Subcutaneous abdominal adipose tissue (tissue), 5 donors: ENCODE measurements around the gene PTK6.
"Not testable (repeated sequence)": the region's sequence is repeated elsewhere in the genome, so short reads cannot be mapped to it uniquely, and the experiment has no call there.

Experiments used
- H3K27ac ChIP-seq: one replicate; pipeline ENCODE4 v1.7.0; 2013; ENCODE audit warnings: low read depth, mild to moderate bottlenecking, inconsistent platforms, low read length, moderate library complexity
- H3K27me3 ChIP-seq, 5 donors: one replicate each; pipeline ENCODE4 v1.7.0; 2013; ENCODE audit warnings: low read length in 5 of 5, inconsistent platforms in 1 of 5; ENCODE audit not compliant: control insufficient read depth in 5 of 5, insufficient read depth in 4 of 5
- H3K36me3 ChIP-seq, 5 donors: one replicate each; pipeline ENCODE4 v1.7.0; 2013; ENCODE audit warnings: low read length in 5 of 5; ENCODE audit not compliant: control insufficient read depth in 5 of 5, insufficient read depth in 5 of 5
- H3K4me1 ChIP-seq, 5 donors: one replicate each; pipeline ENCODE4 v1.7.0; 2013; ENCODE audit warnings: low read length in 5 of 5, mild to moderate bottlenecking in 3 of 5, moderate library complexity in 1 of 5; ENCODE audit not compliant: control insufficient read depth in 5 of 5, insufficient read depth in 5 of 5
- H3K4me3 ChIP-seq, 5 donors: one replicate each; pipeline ENCODE4 v1.7.0; 2013; ENCODE audit warnings: low read length in 5 of 5, low read depth in 1 of 5
- H3K9ac ChIP-seq, 5 donors: one replicate each; pipeline ENCODE4 v1.7.0; 2013; ENCODE audit warnings: low read length in 5 of 5, mild to moderate bottlenecking in 4 of 5, moderate library complexity in 3 of 5
- H3K9me3 ChIP-seq, 5 donors: one replicate each; pipeline ENCODE4 v1.7.0; 2013; ENCODE audit warnings: low read length in 5 of 5; ENCODE audit not compliant: control insufficient read depth in 5 of 5
- donor health status: healthy.
- donor health status: healthy.
- donor health status: healthy.
- donor health status: healthy.
- donor health status: healthy.

PTK6 gene

GRCh38 chr20:63563225-63563935, 26.2 kb upstream of the PTK6 start:
- H3K9ac ChIP-seq: no peak overlapping the region
- peaks cover 0 to 89% (median 57%) of the 10 kb centered on the region in 5 donors for H3K36me3 ChIP-seq

DNA sequence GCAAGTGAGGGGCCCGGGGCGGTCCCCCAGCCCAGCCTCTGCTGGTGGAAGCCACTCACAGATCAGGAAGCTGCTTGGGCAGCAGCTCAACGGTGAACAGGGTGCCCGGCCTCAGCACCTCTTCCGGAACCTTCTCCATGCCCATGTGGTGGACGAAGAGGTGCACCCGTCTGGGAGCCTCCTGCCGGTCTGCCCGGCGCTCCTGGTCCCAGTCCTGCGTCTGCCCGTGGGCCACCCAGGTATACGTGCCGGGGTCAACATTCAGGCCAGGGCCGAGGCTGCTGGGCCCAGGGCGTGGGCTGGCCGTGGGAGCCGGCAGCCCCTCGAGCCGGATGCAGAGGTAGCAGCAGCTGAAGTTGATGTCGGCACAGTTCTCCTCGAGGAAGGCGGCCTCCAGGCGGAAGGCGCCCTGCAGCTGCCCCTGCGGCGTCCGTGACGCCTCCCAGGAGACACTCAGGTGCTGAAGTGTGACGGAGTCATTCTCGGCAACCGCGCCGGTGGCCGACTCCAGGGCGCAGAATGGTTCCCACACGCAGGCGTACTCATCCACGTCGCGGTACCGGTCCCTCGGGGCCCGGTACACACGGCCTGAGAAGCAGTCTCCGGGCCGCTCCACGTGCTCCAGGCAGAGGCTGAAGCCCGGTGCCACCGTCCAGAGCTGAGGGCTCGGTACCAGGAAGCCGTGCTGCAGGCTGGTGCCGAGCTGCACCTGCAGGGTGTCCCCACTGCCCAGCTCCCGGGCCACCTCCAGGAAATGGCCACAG, 25.5 kb upstream of the PTK6 start:
- Histone ChIP-seq H3K27me3 (peaks cover 0 to 3% (median 0%) of the 10 kb centered on the region in 5 donors), H3K27ac (no peak overlapping the region), H3K9ac (no peak overlapping the region), H3K9me3 (no peaks in the 10 kb centered on the region), H3K36me3 (peaks cover 0 to 85% (median 57%) of the 10 kb centered on the region in 5 donors), H3K4me3 (no peak overlapping the region), H3K4me1 (peaks cover 0 to 9% (median 0%) of the 10 kb centered on the region in 5 donors)

More at GRCh38 chr20:63563225-63563935, 26.2 kb upstream of the PTK6 start:
- Histone ChIP-seq H3K9me3 (no peaks in the 10 kb centered on the region), H3K4me1 (peaks cover 0 to 16% (median 5%) of the 10 kb centered on the region in 5 donors), H3K27ac (no peak overlapping the region), H3K4me3 (no peak overlapping the region), H3K27me3 (peaks cover 0 to 3% (median 0%) of the 10 kb centered on the region in 5 donors)

GRCh38 chr20:63561624-63562396, 24.6 kb upstream of the PTK6 start:
- Histone ChIP-seq H3K4me1 (peaks cover 0 to under 1% (median 0%) of the 10 kb centered on the region in 5 donors), H3K9ac (no peak overlapping the region), H3K27ac (no peak overlapping the region), H3K4me3 (no peak overlapping the region), H3K36me3 (peaks cover 0 to 76% (median 57%) of the 10 kb centered on the region in 5 donors), H3K9me3 (no peaks in the 10 kb centered on the region), H3K27me3 (peaks cover 0 to 5% (median 0%) of the 10 kb centered on the region in 5 donors)

GRCh38 chr20:63560856-63561609, 23.9 kb upstream of the PTK6 start:
- Histone ChIP-seq H3K27ac (no peak overlapping the region), H3K27me3 (peaks cover 0 to 5% (median 2%) of the 10 kb centered on the region in 5 donors), H3K9ac (no peak overlapping the region), H3K4me1 (no peaks in the 10 kb centered on the region), H3K4me3 (no peak overlapping the region), H3K36me3 (peaks cover 0 to 69% (median 55%) of the 10 kb centered on the region in 5 donors), H3K9me3 (no peaks in the 10 kb centered on the region)

GRCh38 chr20:63560333-63560805, 23.2 kb upstream of the PTK6 start:
- Histone ChIP-seq H3K9ac (no peak overlapping the region), H3K9me3 (no peaks in the 10 kb centered on the region), H3K36me3 (peaks cover 0 to 63% (median 49%) of the 10 kb centered on the region in 5 donors), H3K27ac (no peak overlapping the region), H3K4me3 (no peak overlapping the region), H3K4me1 (no peaks in the 10 kb centered on the region), H3K27me3 (peaks cover 0 to 5% (median 0%) of the 10 kb centered on the region in 5 donors)

GRCh38 chr20:63559485-63560332, 22.5 kb upstream of the PTK6 start:
- H3K36me3 ChIP-seq: peaks cover 0 to 56% (median 44%) of the 10 kb centered on the region in 5 donors
- not testable (repeated sequence) for H3K4me1 ChIP-seq, H3K27ac ChIP-seq, H3K9me3 ChIP-seq, H3K9ac ChIP-seq, H3K4me3 ChIP-seq, H3K27me3 ChIP-seq

DNA sequence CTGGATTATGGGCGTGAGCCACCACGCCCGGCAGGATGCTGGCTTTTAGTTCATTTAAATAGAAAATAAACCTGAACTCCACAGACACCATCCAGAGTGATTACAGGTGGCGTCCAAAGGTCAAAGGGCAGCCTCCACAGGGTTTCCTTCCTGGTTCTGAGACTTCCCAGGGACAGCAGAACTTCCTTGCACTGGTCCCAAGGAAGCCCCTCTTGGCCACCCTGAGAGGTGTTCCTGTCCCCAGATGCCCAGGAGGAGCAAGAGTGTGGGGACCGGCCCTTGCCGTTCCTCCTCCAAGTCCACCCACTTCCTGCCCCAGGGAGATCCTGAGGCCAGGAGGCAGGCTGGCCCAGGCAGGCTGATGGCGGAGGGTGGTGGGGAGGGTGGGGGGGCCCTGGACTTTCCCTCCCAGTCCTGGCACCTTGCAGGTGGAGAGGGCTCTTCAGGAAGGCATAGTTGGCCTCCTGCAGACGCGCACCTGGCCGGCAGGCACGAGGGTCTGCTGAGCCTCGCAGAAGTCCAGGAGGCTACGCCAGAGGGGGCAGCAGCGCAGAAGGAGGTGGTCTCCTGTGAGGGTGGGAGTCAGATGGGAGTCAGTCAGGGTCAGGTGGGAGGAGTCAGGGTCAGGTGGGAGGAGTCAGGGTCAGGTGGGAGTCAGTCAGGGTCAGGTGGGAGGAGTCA, 21.8 kb upstream of the PTK6 start:
- H3K4me3 ChIP-seq: no peak overlapping the region
- peaks cover 0 to 14% (median 5%) of the 10 kb centered on the region in 5 donors for H3K27me3 ChIP-seq
- H3K4me1 ChIP-seq: peaks cover 0 to 4% (median 0%) of the 10 kb centered on the region in 5 donors
- no peak overlapping the region for H3K27ac ChIP-seq
- no peak overlapping the region for H3K9ac ChIP-seq
- H3K36me3 ChIP-seq: peaks cover 0 to 48% (median 37%) of the 10 kb centered on the region in 5 donors
- no peaks in the 10 kb centered on the region for H3K9me3 ChIP-seq

DNA sequence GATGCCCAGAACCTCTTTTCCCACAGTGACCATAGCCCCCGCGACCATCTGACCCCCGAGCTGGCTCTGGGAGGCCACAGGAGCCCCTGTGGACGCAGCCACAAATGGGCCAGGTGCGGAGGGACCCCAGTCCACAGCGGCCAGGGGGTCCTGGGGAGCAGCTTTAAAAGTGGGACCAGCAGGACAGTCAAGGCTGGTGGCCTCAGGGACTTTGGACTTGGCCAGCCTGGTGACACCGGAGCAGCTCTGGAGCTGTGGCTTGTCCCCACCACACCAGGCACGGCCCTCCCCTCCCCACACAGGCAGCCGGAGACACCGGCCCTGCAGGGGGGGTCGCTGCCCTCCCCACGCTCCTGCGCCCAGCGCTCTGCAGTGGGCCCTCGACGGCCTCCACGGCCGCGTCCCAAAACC, 20.3 kb upstream of the PTK6 start:
- peaks cover 0 to 34% (median 23%) of the 10 kb centered on the region in 5 donors for H3K36me3 ChIP-seq
- no peaks in the 10 kb centered on the region for H3K9me3 ChIP-seq
- H3K9ac ChIP-seq: no peak overlapping the region
- H3K4me3 ChIP-seq: no peak overlapping the region
- H3K4me1 ChIP-seq: peaks cover 0 to 13% (median 4%) of the 10 kb centered on the region in 5 donors
- H3K27me3 ChIP-seq: peaks cover 0 to 21% (median 11%) of the 10 kb centered on the region in 5 donors
- H3K27ac ChIP-seq: no peak overlapping the region
